ENCODE results near the gene AKT2.

The AKT2 gene

GRCh38 chr19:40273469-40274360 lies 11.4 kb downstream of the AKT2 start:
- DNase-seq (ENCODE audit: low read depth in 2 of 2) = no peak

GRCh38 chr19:40272261-40272660 lies 12.9 kb downstream of the AKT2 start:
- no peak for DNase-seq (ENCODE audit: low read depth in 2 of 2)

GRCh38 chr19:40271706-40272105 lies 13.4 kb downstream of the AKT2 start:
- DNase-seq (ENCODE audit: low read depth in 2 of 2) = no peak

- no peak for DNase-seq (ENCODE audit: low read depth in 2 of 2)
These were observed 14.6 kb downstream of the AKT2 start for GRCh38 chr19:40270362-40271089.

GRCh38 chr19:40269216-40269940 lies 15.8 kb downstream of the AKT2 start:
- DNase-seq (ENCODE audit: low read depth in 2 of 2) = no peak

- DNase-seq (ENCODE audit: low read depth in 2 of 2) = no peak
These were observed 17.5 kb downstream of the AKT2 start for GRCh38 chr19:40267601-40267997.

- DNase-seq (ENCODE audit: low read depth in 2 of 2) = no peak
These were observed 18.1 kb downstream of the AKT2 start for GRCh38 chr19:40266912-40267600.

GRCh38 chr19:40266119-40266518 lies 19.0 kb downstream of the AKT2 start:
- DNase-seq (ENCODE audit: low read depth in 2 of 2) = no peak

GRCh38 chr19:40265763-40266099 lies 19.4 kb downstream of the AKT2 start:
- no peak for DNase-seq (ENCODE audit: low read depth in 2 of 2)

- DNase-seq (ENCODE audit: low read depth in 2 of 2) = no peak
These were observed 19.9 kb downstream of the AKT2 start for GRCh38 chr19:40265055-40265762.

GRCh38 chr19:40264314-40265054 lies 20.7 kb downstream of the AKT2 start:
- no peak for DNase-seq (ENCODE audit: low read depth in 2 of 2)

GRCh38 chr19:40263440-40264313 lies 21.5 kb downstream of the AKT2 start:
- DNase-seq (ENCODE audit: low read depth in 2 of 2) = no peak

GRCh38 chr19:40262422-40262821 lies 22.7 kb downstream of the AKT2 start:
- no peak for DNase-seq (ENCODE audit: low read depth in 2 of 2)

- DNase-seq (ENCODE audit: low read depth in 2 of 2) = no peak
These were observed 23.5 kb downstream of the AKT2 start for GRCh38 chr19:40261631-40262030.

- DNase-seq (ENCODE audit: low read depth in 2 of 2) = no peak
These were observed 28.0 kb downstream of the AKT2 start for GRCh38 chr19:40257096-40257517.

- no peak for DNase-seq (ENCODE audit: low read depth in 2 of 2)
These were observed 28.6 kb downstream of the AKT2 start for GRCh38 chr19:40256512-40256911.

- DNase-seq (ENCODE audit: low read depth in 2 of 2) = no peak
These were observed 29.5 kb downstream of the AKT2 start for GRCh38 chr19:40255619-40256166.

- DNase-seq (ENCODE audit: low read depth in 2 of 2) = no peak
These were observed 30.3 kb downstream of the AKT2 start for GRCh38 chr19:40254714-40255418.

All from stimulated activated CD8-positive, alpha-beta memory T cell treated with anti-CD3 and anti-CD28 coated beads, Interleukin-2, amount 100 ng/mL, for 1 hour (primary cell).